ENCODE measurements around the gene LMX1A.
A peak's percentile ranks its signal among the peaks of the same experiment; 100 is the strongest.

LMX1A gene

DNA sequence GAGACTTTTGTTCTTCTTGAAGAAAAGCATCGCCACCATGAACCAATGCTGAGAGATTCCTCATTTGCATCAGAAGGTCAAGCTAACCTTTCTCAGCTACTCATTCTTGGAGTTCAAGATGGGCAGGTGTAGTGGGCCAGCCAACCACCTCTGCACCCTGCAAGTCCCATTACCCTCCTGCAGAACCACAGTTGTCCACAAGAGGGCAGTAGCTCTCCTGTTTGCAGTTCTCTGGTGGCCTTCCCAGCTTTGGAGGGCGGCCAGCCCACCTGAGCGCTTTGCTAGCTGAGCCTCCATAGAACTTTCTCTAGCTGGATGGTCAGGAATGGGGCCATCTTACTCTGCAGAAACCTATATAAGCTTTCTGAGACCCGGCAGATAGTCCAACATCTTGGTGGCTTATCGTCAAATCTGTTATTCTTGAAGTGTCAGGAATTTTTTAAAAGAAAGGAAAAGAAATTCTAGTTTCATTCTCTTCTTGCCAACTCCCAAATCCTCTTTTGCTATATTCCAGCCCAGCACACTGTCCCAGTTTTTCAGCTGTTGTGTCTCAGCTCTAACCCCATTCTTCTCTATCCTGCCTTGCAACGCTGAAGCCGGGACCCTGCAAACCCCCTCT is 11.0 kb upstream of the LMX1A start:
- peak; percentile 89 for DNase-seq (ENCODE audit: low spot score)

DNA sequence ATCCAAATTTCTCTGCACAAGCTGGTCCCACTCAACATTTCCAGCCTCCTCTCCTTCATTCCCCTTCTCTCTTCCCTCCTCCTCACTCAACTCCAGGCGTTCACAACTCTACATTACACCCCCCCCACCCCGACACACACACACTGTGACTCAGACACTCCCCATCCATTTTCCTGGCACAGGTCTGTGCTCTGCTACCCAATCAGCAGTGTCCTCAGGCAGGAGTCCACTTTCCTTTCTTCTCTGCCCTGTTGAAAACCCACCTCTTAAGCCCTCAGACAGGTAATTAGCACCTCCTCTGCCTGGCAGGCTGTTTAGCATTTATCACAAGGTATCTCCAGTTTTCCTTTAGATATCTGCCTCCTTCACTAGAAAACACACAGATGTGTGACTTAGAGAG is 8.8 kb upstream of the LMX1A start:
- no peak for DNase-seq (ENCODE audit: low spot score)

- DNase-seq (ENCODE audit: low spot score): no peak
Measured at GRCh38 chr1:165364568-165365133, 8.1 kb upstream of the LMX1A start.

GRCh38 chr1:165356876-165357275 is 361 bp upstream of the LMX1A start:
- DNase-seq (ENCODE audit: low spot score): no peak

GRCh38 chr1:165355139-165355976 is 1.2 kb downstream of the LMX1A start:
- DNase-seq (ENCODE audit: low spot score): no peak

DNA sequence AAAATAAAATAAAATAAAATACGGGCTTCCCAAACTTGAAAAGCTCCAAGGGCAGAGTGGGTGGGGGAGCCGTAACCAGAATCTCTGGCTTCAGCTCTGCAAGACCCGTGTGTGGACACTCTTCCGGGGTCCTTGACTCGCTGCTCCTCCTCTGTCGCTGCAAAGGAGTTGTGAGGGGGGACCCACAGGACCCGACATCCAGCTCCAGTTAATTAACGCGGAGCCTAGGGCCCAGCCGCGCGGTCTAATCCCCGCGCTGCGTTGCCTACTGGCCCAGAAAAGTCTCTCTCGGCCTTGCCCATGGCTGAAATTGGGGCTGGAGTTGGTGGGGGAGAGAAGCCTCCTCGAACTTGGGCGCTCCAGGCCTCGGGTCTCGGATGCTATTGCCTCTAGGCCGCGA is 1.8 kb downstream of the LMX1A start:
- DNase-seq (ENCODE audit: low spot score): no peak

- DNase-seq (ENCODE audit: low spot score): no peak
Measured at GRCh38 chr1:165353731-165354671, 2.5 kb downstream of the LMX1A start.

DNA sequence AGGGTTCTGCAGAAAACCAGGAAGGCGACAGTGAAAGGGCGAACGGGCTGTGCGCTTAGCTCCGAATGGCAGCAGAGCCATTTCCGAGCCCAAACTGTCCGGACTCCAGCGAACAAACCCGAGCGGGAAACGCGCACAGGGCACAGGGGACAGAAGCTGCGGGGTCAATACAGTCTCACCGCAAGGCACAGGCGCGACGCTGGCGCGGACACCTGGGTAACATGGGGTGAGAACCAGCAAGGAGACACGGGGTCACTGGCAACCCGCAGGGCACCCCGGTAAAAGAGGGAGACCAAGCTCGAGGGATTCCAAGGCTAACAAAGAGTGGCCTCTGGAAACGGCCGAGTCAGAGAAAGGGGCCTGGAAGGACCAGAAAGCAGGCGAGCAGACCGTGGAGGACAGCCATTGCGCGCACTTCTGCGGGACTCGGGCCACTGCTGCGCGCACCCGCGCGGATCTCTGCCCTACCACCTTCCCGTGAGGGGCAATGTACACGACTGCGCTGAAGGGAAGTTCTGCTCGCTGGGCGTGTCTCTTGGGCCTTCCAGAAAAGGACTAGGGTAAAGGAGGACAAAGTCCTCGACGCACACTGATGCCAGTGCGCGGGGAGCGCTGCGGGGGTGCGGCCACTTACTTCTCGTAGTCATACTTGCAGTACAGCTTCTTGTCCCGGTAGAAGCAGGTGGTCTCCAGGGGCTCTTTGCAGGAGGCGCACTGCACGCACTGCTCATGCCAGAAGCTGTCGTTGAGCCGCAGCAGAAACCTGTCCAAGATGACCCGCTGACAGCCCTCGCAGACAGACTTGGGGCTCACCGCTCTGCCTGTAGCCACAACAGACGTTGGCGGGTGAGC is 3.8 kb downstream of the LMX1A start:
- DNase-seq (ENCODE audit: low spot score): no peak

GRCh38 chr1:165351863-165352441 is 4.6 kb downstream of the LMX1A start:
- DNase-seq (ENCODE audit: low spot score): no peak

GRCh38 chr1:165350840-165351239 is 5.7 kb downstream of the LMX1A start:
- DNase-seq (ENCODE audit: low spot score): no peak

DNA sequence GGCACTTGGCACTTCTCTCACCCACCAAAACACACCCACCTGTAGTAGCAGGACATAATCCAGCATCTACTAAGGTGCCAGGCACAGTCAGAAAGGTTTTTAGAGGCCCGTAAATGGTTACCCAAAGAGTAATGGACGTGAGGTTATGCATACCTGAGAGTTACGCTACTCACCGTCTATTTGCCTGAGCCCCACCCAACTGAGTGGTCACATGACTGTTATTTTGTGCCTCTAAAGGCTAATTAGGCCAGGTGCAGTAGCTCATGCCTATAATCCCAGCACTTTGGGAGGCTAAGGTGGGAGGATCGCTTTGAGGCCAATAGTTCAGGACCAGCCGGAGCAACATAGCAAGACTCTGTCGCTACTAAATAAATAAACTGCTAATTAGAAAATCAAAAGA is 11.0 kb downstream of the LMX1A start:
- no peak for DNase-seq (ENCODE audit: low spot score)

DNA sequence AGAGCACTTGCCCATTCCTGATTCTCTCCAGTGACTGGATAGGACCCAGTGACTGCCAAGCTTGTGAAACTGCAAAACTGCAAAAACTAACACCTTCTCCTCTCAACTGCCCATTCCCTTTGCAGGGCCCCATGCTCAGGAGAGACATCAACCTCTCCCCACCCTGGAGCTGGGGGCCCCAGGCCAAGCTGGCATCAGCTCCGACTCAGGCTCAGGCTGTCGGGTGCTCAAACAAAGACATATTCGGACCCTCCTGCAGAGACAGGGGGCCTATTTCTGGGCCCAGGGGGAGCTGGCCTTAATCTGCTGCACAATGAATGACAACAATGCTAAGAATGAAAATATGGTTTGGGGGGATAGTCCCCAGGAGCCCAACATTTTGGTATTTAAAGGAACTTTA is 11.8 kb downstream of the LMX1A start:
- DNase-seq (ENCODE audit: low spot score): no peak

DNA sequence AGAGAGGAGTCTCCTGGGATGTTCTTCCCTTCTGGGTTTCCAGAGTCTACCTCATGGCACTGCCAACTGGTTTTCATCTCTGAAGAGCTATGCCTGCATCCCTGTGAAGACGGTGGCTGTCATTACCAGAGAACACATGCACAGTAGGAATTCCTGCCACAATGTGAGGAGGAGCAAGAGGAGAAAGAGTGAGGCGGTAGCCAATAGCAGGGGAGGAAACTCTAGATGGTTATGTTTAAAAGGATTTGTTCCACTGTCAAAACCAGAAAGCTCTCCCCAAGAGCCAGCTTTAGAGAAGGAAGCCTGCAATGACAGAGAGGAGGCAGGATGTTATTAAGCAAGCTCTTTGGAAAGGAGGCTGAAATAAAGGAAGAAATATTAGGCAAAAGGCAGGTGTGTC is 12.3 kb downstream of the LMX1A start:
- DNase-seq (ENCODE audit: low spot score): no peak

DNA sequence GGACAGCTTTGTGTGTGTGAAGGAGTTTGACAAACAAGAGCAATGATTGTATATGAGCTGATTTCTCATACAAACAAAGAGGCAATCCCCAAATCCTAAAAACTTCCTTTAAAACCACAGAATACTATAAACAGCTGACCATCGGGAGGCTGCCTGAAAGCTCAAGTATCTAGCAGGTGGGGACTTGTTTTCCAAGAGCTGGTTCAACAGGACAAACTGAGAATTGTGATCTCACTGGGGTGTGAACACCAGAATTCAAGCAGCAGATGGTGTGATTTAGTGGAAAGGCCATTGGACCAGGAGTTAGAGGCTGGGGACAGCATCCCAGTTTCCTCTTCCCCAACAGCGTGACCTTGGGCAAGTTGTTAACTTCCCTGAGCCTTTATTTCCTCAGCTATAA is 13.9 kb downstream of the LMX1A start:
- DNase-seq (ENCODE audit: low spot score): no peak

GRCh38 chr1:165342168-165342567 is 14.3 kb downstream of the LMX1A start:
- DNase-seq (ENCODE audit: low spot score): no peak

- no peak for DNase-seq (ENCODE audit: low spot score)
Measured at GRCh38 chr1:165339164-165339563, 17.4 kb downstream of the LMX1A start.

- no peak for DNase-seq (ENCODE audit: low spot score)
Measured at GRCh38 chr1:165330483-165330882, 26.0 kb downstream of the LMX1A start.

DNA sequence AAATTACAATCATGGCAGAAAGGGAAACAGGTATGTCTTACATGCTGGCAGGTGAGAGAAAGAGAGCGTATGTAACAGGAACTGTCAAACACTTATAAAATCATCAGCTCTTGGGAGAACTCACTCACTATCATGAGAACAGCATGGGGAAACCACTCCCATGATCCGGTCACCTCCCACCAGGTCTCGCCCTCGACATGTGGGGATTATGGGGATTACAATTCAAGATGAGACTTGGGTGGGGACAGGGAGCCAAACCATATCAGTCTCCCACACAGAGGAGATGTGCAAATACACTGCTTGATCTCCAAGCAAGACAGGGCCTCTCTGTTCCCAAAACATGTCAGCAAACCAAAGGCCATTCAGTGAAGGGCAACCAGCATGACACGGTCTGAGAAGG is 27.4 kb downstream of the LMX1A start:
- DNase-seq (ENCODE audit: low spot score): no peak

GRCh38 chr1:165328136-165328535 is 28.4 kb downstream of the LMX1A start:
- no peak for DNase-seq (ENCODE audit: low spot score)

- no peak for DNase-seq (ENCODE audit: low spot score)
Measured at GRCh38 chr1:165327538-165327937, 29.0 kb downstream of the LMX1A start.
